Measurements from ENCODE around the gene PCDH15.
"Not testable (repeated sequence)": the region's sequence is repeated elsewhere in the genome, so short reads cannot be mapped to it uniquely, and the experiment has no call there.

Gene PCDH15

GRCh38 chr10:54531296-54531695, 269.7 kb downstream of the PCDH15 start:
- DNase-seq = no peak

- DNase-seq = no peak
These were observed 270.7 kb downstream of the PCDH15 start for GRCh38 chr10:54530299-54530698.

GRCh38 chr10:54525816-54526215, 275.2 kb downstream of the PCDH15 start:
- no peak for DNase-seq

- not testable (repeated sequence) for DNase-seq
These were observed 285.8 kb downstream of the PCDH15 start for GRCh38 chr10:54515244-54515643.

- no peak for DNase-seq
These were observed 297.2 kb downstream of the PCDH15 start for GRCh38 chr10:54503863-54504262.

- no peak for DNase-seq
These were observed 299.1 kb downstream of the PCDH15 start for GRCh38 chr10:54501929-54502328.

- no peak for DNase-seq
These were observed 304.2 kb downstream of the PCDH15 start for GRCh38 chr10:54496852-54497251.

- no peak for DNase-seq
These were observed 313.3 kb downstream of the PCDH15 start for GRCh38 chr10:54487743-54488142.

- DNase-seq = no peak
These were observed 315.1 kb downstream of the PCDH15 start for GRCh38 chr10:54485971-54486370.

- DNase-seq = no peak
These were observed 316.8 kb downstream of the PCDH15 start for GRCh38 chr10:54484186-54484585.

GRCh38 chr10:54478601-54479000, 322.4 kb downstream of the PCDH15 start:
- DNase-seq = no peak

- DNase-seq = no peak
These were observed 323.3 kb downstream of the PCDH15 start for GRCh38 chr10:54477738-54478137.

- no peak for DNase-seq
These were observed 330.8 kb downstream of the PCDH15 start for GRCh38 chr10:54470324-54470631.

GRCh38 chr10:54469587-54470323, 331.3 kb downstream of the PCDH15 start:
- no peak for DNase-seq

GRCh38 chr10:54454271-54454670, 346.8 kb downstream of the PCDH15 start:
- DNase-seq = no peak

- no peak for DNase-seq
These were observed 352.0 kb downstream of the PCDH15 start for GRCh38 chr10:54449056-54449455.

- no peak for DNase-seq
These were observed 356.9 kb downstream of the PCDH15 start for GRCh38 chr10:54444170-54444569.

- no peak for DNase-seq
These were observed 359.8 kb downstream of the PCDH15 start for GRCh38 chr10:54441275-54441674.

GRCh38 chr10:54434782-54435181, 366.2 kb downstream of the PCDH15 start:
- no peak for DNase-seq

GRCh38 chr10:54415483-54415882, 385.5 kb downstream of the PCDH15 start:
- DNase-seq = no peak

- no peak for DNase-seq
These were observed 398.5 kb downstream of the PCDH15 start for GRCh38 chr10:54402576-54402975.

- no peak for DNase-seq
These were observed 405.0 kb downstream of the PCDH15 start for GRCh38 chr10:54396031-54396430.

GRCh38 chr10:54394598-54394997, 406.4 kb downstream of the PCDH15 start:
- not testable (repeated sequence) for DNase-seq

- DNase-seq = no peak
These were observed 428.9 kb downstream of the PCDH15 start for GRCh38 chr10:54372179-54372578.

GRCh38 chr10:54368984-54369383, 432.0 kb downstream of the PCDH15 start:
- no peak for DNase-seq

All from NCI-H226 (cell line).